HepG2 (cell line): ENCODE results near the gene UBC. TPM values are rescaled to one million over a fixed set of nuclear protein-coding genes. Genes with fewer than 3 reads are reported as not detected.
A peak's percentile ranks its signal among the peaks of the same experiment; 100 is the strongest.

Source experiments
- AFF4 ChIP-seq: sonication (generic); formaldehyde crosslinking; IDR thresholded peaks from 2 replicates; pipeline ENCODE4 v1.4.0; 2020; ENCODE audit warnings: missing genetic modification reagents
- ARHGAP35 ChIP-seq: sonication (generic); formaldehyde crosslinking; IDR thresholded peaks from 2 replicates; pipeline ENCODE4 v1.9.0; 2022; ENCODE audit warnings: mild to moderate bottlenecking, inconsistent platforms, moderate library complexity, missing genetic modification reagents, borderline replicate concordance
- CBX1 ChIP-seq: IDR thresholded peaks from one replicate; pipeline ENCODE4 v1.6.1; 2016; ENCODE audit warnings: antibody characterized with exemption, low read depth
- CBX2 ChIP-seq, 2 experiments: fragments of 200-600 bp in 1 of 2; sonication (generic); formaldehyde crosslinking in 1 of 2; IDR thresholded peaks; 2 replicates each; pipeline versions ENCODE4 v1.7.0 to v1.8.1; 2018 to 2022; ENCODE audit warnings: low read depth in 2 of 2, low read length in 1 of 2, mild to moderate bottlenecking in 1 of 2, missing genetic modification reagents in 1 of 2
- FOXP1 ChIP-seq, 2 experiments: fragments of 450-650 bp in 1 of 2; IDR thresholded peaks; 2 replicates each; pipeline ENCODE4 v1.6.1; 2017 to 2018; ENCODE audit warnings: antibody characterized with exemption in 1 of 2
- GZF1 ChIP-seq: sonication (generic); formaldehyde crosslinking; IDR thresholded peaks from 2 replicates; pipeline ENCODE4 v1.5.1; 2020; ENCODE audit warnings: mild to moderate bottlenecking, missing genetic modification reagents
- HDAC6 ChIP-seq: fragments of 200-600 bp; sonication (generic); IDR thresholded peaks from 2 replicates; pipeline ENCODE4 v1.7.0; 2017; ENCODE audit warnings: mild to moderate bottlenecking, antibody characterized with exemption, low read length, low read depth
- HNRNPL ChIP-seq: fragments of 200-400 bp; formaldehyde crosslinking; IDR thresholded peaks from 2 replicates; pipeline ENCODE4 v1.6.1; 2017; ENCODE audit warnings: mild to moderate bottlenecking, low read depth, low read length
- HOXA9 ChIP-seq: sonication (generic); formaldehyde crosslinking; IDR thresholded peaks from 2 replicates; pipeline ENCODE4 v1.8.1; 2022; ENCODE audit warnings: missing genetic modification reagents, mild to moderate bottlenecking, moderate library complexity, borderline replicate concordance
- KAT2B ChIP-seq: fragments of 150-350 bp; IDR thresholded peaks from 2 replicates; pipeline ENCODE4 v1.6.1; 2014; ENCODE audit warnings: low read depth, low read length, borderline replicate concordance
- MAFK ChIP-seq, 2 experiments: IDR thresholded peaks in 1 of 2; conservative IDR thresholded peaks in 1 of 2; 2 replicates each; pipeline ENCODE4 v1.6.1; 2011; ENCODE audit warnings: improper control_type of control experiment in 2 of 2, low read length in 2 of 2
- MAX ChIP-seq: IDR thresholded peaks from 2 replicates; pipeline ENCODE4 v1.6.1; 2012; ENCODE audit warnings: inconsistent platforms
- PBX3 ChIP-seq: sonication (generic); formaldehyde crosslinking; IDR thresholded peaks from 2 replicates; pipeline ENCODE4 v1.8.1; 2023; ENCODE audit warnings: missing genetic modification reagents, inconsistent platforms, borderline replicate concordance
- POLR2A ChIP-seq, 2 experiments: IDR thresholded peaks; 2 replicates each; pipeline ENCODE4 v1.6.1; 2011; ENCODE audit warnings: low read depth in 2 of 2, low read length in 2 of 2, mild to moderate bottlenecking in 1 of 2, moderate library complexity in 1 of 2; ENCODE audit not compliant: insufficient read depth in 1 of 2
- SKI ChIP-seq: fragments of 450-650 bp; IDR thresholded peaks from one replicate; pipeline ENCODE4 v1.6.1; 2018; ENCODE audit warnings: mild to moderate bottlenecking; ENCODE audit not compliant: partially characterized antibody
- ZNF549 ChIP-seq: sonication (generic); formaldehyde crosslinking; IDR thresholded peaks from 2 replicates; pipeline ENCODE4 v1.5.0; 2020; ENCODE audit warnings: missing genetic modification reagents
- ZNF574 ChIP-seq: sonication (generic); formaldehyde crosslinking; IDR thresholded peaks from 2 replicates; pipeline ENCODE4 v1.4.0; 2020; ENCODE audit warnings: missing genetic modification reagents
- ZNF652 ChIP-seq: IDR thresholded peaks from 2 replicates; pipeline ENCODE4 v1.6.1; 2016; ENCODE audit warnings: low read depth, borderline replicate concordance
- ZNF737 ChIP-seq: sonication (generic); formaldehyde crosslinking; IDR thresholded peaks from 2 replicates; pipeline ENCODE4 v1.5.0; 2020; ENCODE audit warnings: missing genetic modification reagents, mild to moderate bottlenecking, borderline replicate concordance
- ZNF747 ChIP-seq: sonication (generic); formaldehyde crosslinking; IDR thresholded peaks from 2 replicates; pipeline ENCODE4 v1.8.1; 2023; ENCODE audit warnings: missing genetic modification reagents, mild to moderate bottlenecking, borderline replicate concordance
- ZNF749 ChIP-seq: sonication (generic); formaldehyde crosslinking; IDR thresholded peaks from 2 replicates; pipeline ENCODE4 v1.8.0; 2022; ENCODE audit warnings: mild to moderate bottlenecking, missing genetic modification reagents, moderate library complexity, borderline replicate concordance
- ZNF792 ChIP-seq: IDR thresholded peaks from 2 replicates; pipeline ENCODE4 v1.6.1; 2016
- polyA plus RNA-seq, 8 experiments: library from polyadenylated mRNA; depleted of rRNA in 3 of 8; stranded (reverse) in 7 of 8; unstranded in 1 of 8; fragments of >200 nt; fragmentation: Illumina TruSeq in 4 of 8; extraction: Trizol in 4 of 8; gene quantifications; 2 replicates each; pipeline versions ENCODE4 v1.2.1 to v1.2.3, GENCODE V29; 2011 to 2016; ENCODE audit warnings: low read depth in 4 of 8, missing spikeins in 1 of 8, mixed read lengths in 1 of 8; ENCODE audit not compliant: insufficient read depth in 1 of 8
- total RNA-seq, 5 experiments: library from RNA; depleted of rRNA; stranded (reverse); fragments of >200 nt; fragmentation: Illumina TruSeq; extraction: Trizol; gene quantifications; 2 replicates each; pipeline ENCODE4 v1.2.3, GENCODE V29; 2016; ENCODE audit warnings: low read depth in 1 of 5

UBC gene
- total and polyA plus RNA-seq, 2 of the 13 experiments (the other 11 are each of a cell fraction or from before 2014, with no cell fraction given) = 805 to 1,432 TPM

GRCh38 chr12:124940393-124941169 is 26.1 kb upstream of the UBC start (continued):
- no peak for TF ChIP-seq HOXA9
- no peak for TF ChIP-seq CBX1
- no peak for TF ChIP-seq ARHGAP35
- TF ChIP-seq KAT2B = no peak
- no peak; the same call in none of the 2 replicates for TF ChIP-seq ZNF747 (CRISPR knock-in tag)
- no peak for TF ChIP-seq GZF1
- TF ChIP-seq ZNF737 (CRISPR knock-in tag) = no peak
- TF ChIP-seq ZNF749 = no peak
- no peak for TF ChIP-seq SKI
- no peak for TF ChIP-seq PBX3 (CRISPR knock-in tag)
- peak; percentile 75; the same call in 1 of the 2 replicates for TF ChIP-seq MAX
- no peak for TF ChIP-seq AFF4 (CRISPR knock-in tag)
- no peak for TF ChIP-seq ZNF652 (CRISPR knock-in tag)
- no peak for TF ChIP-seq FOXP1 (IDR thresholded peaks at IDR 0.05)
- no peak; the same call in 1 of the 2 replicates for TF ChIP-seq FOXP1 (CRISPR knock-in tag; IDR thresholded peaks at IDR 0.05)
- no peak for TF ChIP-seq ZNF549 (CRISPR knock-in tag)
- peak; percentile 74 for TF ChIP-seq ZNF574 (CRISPR knock-in tag)
- TF ChIP-seq POLR2A (IDR thresholded peaks at IDR 0.05; ENCODE audit: insufficient read depth in 1 of 2, low read depth in 2 of 2, low read length in 2 of 2) = peak in 1 of 2 experiments; percentile 69; a peak in 2 of 4 replicates
- TF ChIP-seq HNRNPL = no peak
- TF ChIP-seq CBX2 (IDR thresholded peaks at IDR 0.05; ENCODE audit: low read depth, low read length) = no peak
- no peak for TF ChIP-seq CBX2 (CRISPR knock-in tag; IDR thresholded peaks at IDR 0.05; ENCODE audit: low read depth)
- no peak for TF ChIP-seq MAFK (conservative IDR thresholded peaks at IDR 0.05 in 1 of 2, IDR thresholded peaks at IDR 0.05 in 1 of 2; ENCODE audit: low read length in 2 of 2)
- TF ChIP-seq ZNF792 (CRISPR knock-in tag) = peak; percentile 47; the same call in 1 of the 2 replicates
- no peak for TF ChIP-seq HDAC6
